Right lobe of liver (tissue), 4 donors: Measurements from ENCODE around the gene HIGD1A.

ENCODE experiments used
- CTCF ChIP-seq, 4 donors: fragments of 200-600 bp in 3 of 4; fragments of 450-650 bp in 1 of 4; IDR thresholded peaks; one replicate each; pipeline versions ENCODE4 v1.5.1 to v1.8.0; 2016 to 2022; ENCODE audit warnings: antibody characterized with exemption in 4 of 4, mild to moderate bottlenecking in 2 of 4
- POLR2A ChIP-seq: fragments of 450-650 bp; IDR thresholded peaks from one replicate; pipeline ENCODE4 v1.6.1; 2017; ENCODE audit warnings: antibody characterized with exemption, mild to moderate bottlenecking
- donor health status: DM: no; HTN: no; CAD: no.
- donor health status: DM: no; HTN: no; CAD: no.
- donor health status: DM: no; HTN: yes; CAD: no.

GRCh38 chr3:42815826-42816225 is 11.5 kb upstream of the HIGD1A start:
- TF ChIP-seq CTCF (IDR thresholded peaks at IDR 0.05) (no peak), POLR2A (no peak)
